ENCODE results near the gene AKR1C1.
"Not testable (repeated sequence)": the region's sequence is repeated elsewhere in the genome, so short reads cannot be mapped to it uniquely, and the experiment has no call there.

DNA sequence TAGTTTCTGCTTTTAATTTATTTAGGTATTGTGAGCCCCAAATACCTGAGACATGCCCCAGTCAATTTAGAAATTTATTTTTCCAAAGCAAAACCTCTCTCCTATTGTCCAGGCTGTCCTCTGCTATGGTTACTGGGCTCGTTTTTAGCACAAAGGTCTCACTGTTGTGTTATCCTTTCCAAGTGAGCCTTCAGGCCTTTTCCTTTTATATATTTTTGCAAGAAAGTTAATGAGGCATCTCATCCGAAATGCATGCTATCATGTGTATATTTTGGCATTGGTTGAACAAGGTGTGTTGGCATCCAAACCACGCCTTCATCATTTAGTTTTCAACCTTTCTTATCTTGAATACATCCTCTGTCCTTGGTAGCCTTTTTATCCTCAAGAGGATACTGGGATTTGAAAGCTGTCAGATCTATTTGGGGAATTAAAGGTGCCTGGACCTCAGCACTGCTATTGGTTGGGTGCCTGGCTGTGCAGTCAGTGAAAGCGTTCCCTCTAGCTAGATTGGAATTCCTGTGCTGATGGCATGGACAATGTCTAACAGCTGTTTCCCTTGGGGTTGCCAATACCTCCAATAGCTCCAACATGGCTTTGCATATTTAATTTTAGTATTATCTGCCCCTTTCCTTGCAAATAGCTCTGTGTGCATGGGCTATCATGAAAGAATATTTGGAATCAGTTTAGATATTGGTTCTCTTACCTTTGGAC lies 51.1 kb downstream of the AKR1C1 start:
- not testable (repeated sequence) for TF ChIP-seq MAFK, CEBPB, POLR2A (IDR thresholded peaks at IDR 0.05; ENCODE audit: low read depth, low read length)
- TF ChIP-seq, protein P1, sequence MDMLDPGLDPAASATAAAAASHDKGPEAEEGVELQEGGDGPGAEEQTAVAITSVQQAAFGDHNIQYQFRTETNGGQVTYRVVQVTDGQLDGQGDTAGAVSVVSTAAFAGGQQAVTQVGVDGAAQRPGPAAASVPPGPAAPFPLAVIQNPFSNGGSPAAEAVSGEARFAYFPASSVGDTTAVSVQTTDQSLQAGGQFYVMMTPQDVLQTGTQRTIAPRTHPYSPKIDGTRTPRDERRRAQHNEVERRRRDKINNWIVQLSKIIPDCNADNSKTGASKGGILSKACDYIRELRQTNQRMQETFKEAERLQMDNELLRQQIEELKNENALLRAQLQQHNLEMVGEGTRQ (IDR thresholded peaks at IDR 0.05; ENCODE audit: low read depth, low read length) = not testable (repeated sequence)
- TF ChIP-seq, protein P2, sequence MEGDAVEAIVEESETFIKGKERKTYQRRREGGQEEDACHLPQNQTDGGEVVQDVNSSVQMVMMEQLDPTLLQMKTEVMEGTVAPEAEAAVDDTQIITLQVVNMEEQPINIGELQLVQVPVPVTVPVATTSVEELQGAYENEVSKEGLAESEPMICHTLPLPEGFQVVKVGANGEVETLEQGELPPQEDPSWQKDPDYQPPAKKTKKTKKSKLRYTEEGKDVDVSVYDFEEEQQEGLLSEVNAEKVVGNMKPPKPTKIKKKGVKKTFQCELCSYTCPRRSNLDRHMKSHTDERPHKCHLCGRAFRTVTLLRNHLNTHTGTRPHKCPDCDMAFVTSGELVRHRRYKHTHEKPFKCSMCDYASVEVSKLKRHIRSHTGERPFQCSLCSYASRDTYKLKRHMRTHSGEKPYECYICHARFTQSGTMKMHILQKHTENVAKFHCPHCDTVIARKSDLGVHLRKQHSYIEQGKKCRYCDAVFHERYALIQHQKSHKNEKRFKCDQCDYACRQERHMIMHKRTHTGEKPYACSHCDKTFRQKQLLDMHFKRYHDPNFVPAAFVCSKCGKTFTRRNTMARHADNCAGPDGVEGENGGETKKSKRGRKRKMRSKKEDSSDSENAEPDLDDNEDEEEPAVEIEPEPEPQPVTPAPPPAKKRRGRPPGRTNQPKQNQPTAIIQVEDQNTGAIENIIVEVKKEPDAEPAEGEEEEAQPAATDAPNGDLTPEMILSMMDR (conservative IDR thresholded peaks at IDR 0.05; ENCODE audit: low read depth, low read length) = not testable (repeated sequence)

All from IMR-90 (cell line).